ENCODE data around the gene ARHGAP29.

DNA sequence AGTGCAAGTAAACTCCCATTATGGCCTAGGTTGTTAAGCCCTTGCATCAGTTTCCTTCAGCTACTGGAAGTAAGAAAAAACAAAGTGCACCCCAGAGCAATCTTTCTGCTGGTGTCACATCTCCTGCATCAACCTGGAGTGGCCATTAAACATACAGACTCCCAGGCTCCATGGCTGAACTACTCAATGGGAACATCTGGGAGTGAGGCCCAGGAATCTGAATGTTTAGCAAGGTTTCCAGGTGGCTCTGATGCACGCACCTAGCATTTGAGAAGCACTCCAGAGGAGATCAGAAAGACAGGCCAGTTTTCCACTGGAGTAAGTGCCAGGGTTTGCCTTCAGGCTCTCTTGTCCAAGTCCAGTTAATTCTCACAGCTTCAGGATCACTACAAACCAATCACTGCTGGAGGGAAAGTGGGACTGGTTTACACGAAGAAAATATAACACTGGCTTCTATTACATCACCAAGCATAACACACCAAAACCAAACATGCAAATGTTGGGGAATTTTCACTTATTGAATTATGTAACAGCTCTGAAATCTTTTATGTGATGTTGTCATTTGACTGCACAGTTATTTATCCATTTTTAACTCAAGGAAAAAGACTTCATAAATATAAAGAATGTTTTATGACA lies 94.1 kb downstream of the ARHGAP29 start:
- no peak for TF ChIP-seq POLR2A (IDR thresholded peaks at IDR 0.05)
- TF ChIP-seq, protein P1, sequence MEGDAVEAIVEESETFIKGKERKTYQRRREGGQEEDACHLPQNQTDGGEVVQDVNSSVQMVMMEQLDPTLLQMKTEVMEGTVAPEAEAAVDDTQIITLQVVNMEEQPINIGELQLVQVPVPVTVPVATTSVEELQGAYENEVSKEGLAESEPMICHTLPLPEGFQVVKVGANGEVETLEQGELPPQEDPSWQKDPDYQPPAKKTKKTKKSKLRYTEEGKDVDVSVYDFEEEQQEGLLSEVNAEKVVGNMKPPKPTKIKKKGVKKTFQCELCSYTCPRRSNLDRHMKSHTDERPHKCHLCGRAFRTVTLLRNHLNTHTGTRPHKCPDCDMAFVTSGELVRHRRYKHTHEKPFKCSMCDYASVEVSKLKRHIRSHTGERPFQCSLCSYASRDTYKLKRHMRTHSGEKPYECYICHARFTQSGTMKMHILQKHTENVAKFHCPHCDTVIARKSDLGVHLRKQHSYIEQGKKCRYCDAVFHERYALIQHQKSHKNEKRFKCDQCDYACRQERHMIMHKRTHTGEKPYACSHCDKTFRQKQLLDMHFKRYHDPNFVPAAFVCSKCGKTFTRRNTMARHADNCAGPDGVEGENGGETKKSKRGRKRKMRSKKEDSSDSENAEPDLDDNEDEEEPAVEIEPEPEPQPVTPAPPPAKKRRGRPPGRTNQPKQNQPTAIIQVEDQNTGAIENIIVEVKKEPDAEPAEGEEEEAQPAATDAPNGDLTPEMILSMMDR (IDR thresholded peaks at IDR 0.05) = no peak

Measured in Peyer's patch (tissue), 4 donors.